ENCODE data around the gene F7. TPM values are rescaled to one million over a fixed set of nuclear protein-coding genes. Genes with fewer than 3 reads are reported as not detected.
A peak's percentile ranks its signal among the peaks of the same experiment; 100 is the strongest.

The F7 gene
- polyA plus RNA-seq, 1 experiment = 0.05 TPM

DNA sequence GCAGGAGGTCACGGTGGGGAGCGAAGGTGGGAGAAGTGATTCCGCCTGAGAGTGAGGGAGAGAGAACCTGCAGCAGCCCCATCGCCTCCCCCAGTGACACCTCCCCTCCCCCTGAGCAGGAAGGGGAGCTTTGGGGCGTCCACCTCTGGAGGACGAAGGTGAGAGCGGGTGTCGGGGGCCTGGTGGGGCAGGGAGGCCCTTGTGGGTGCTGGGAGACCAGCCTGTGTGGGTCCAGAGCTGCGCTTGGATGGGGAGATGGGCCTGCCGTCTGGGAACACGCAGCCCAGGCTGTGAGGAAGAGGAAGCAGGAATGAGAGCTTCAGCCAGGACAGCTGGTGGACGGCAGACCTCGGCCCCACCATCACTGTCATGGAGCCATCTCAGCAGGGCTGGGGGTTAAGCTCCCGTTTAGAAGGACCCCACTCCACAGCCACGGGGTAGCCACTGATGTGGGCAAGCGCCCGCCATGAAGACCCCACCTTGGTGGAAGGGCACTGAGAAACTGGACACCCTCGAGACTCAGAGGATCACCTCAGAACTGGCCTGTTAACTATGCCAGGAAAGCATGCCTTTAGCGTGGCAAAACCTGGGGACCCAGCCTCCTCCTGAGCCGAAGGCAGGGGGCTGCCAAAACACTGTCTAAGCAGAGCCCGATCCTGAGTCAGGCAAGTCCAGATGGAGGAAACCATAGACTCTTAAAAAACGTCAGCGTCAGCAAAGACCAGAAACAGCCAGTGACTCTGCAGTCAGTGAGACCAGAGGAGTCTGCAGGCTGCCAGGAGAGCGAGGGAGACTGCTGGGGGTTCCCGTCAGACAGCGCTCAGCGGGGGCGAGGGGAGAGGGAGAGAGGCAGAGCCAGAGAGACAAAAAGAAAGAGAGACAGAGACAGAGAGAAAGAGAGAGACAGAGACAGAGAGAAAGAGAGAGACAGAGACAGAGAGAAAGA is 46.4 kb downstream of the F7 start:
- ChIA-PET CTCF (interaction anchor here (0.6 kb wide), 1 partner anchor 119 kb away, joined by 3 read pairs; no protein-coding TSS in a partner anchor), POLR2A (no interaction called here)
- Histone ChIP-seq H3K36me3 (ENCODE audit: control insufficient read depth, insufficient read depth, low read length) (no peaks in the 10 kb centered on the region), H3K4me3 (ENCODE audit: low read depth, low read length) (no peak overlapping the region), H3K27me3 (ENCODE audit: control insufficient read depth, insufficient read depth, low read length) (no peaks in the 10 kb centered on the region)
- TF ChIP-seq, protein P1, sequence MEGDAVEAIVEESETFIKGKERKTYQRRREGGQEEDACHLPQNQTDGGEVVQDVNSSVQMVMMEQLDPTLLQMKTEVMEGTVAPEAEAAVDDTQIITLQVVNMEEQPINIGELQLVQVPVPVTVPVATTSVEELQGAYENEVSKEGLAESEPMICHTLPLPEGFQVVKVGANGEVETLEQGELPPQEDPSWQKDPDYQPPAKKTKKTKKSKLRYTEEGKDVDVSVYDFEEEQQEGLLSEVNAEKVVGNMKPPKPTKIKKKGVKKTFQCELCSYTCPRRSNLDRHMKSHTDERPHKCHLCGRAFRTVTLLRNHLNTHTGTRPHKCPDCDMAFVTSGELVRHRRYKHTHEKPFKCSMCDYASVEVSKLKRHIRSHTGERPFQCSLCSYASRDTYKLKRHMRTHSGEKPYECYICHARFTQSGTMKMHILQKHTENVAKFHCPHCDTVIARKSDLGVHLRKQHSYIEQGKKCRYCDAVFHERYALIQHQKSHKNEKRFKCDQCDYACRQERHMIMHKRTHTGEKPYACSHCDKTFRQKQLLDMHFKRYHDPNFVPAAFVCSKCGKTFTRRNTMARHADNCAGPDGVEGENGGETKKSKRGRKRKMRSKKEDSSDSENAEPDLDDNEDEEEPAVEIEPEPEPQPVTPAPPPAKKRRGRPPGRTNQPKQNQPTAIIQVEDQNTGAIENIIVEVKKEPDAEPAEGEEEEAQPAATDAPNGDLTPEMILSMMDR (IDR thresholded peaks at IDR 0.05; ENCODE audit: insufficient read depth, low read depth, low read length) = no peak
- no peak for DNase-seq (ENCODE audit: low read depth)

DNA sequence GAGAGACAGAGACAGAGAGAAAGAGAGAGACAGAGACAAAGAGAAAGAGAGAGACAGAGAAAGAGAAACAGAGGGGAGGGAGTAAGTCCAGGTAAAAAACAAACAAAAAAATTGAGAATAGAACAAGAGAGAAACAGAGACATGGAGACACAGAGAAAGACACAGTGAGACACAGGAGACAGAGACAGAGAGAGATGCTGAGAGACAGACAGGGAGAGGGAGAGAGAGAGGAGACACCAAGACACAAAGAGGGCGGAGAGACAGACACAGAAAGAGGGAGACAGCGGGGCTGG is 47.0 kb downstream of the F7 start:
- TF ChIP-seq, protein P1 (IDR thresholded peaks at IDR 0.05; ENCODE audit: insufficient read depth, low read depth, low read length) = no peak
- Histone ChIP-seq H3K36me3 (ENCODE audit: control insufficient read depth, insufficient read depth, low read length) (no peaks in the 10 kb centered on the region), H3K27me3 (ENCODE audit: control insufficient read depth, insufficient read depth, low read length) (no peaks in the 10 kb centered on the region), H3K4me3 (ENCODE audit: low read depth, low read length) (no peak overlapping the region)
- DNase-seq (ENCODE audit: low read depth) = no peak
- ChIA-PET CTCF (no interaction called here), POLR2A (no interaction called here)

DNA sequence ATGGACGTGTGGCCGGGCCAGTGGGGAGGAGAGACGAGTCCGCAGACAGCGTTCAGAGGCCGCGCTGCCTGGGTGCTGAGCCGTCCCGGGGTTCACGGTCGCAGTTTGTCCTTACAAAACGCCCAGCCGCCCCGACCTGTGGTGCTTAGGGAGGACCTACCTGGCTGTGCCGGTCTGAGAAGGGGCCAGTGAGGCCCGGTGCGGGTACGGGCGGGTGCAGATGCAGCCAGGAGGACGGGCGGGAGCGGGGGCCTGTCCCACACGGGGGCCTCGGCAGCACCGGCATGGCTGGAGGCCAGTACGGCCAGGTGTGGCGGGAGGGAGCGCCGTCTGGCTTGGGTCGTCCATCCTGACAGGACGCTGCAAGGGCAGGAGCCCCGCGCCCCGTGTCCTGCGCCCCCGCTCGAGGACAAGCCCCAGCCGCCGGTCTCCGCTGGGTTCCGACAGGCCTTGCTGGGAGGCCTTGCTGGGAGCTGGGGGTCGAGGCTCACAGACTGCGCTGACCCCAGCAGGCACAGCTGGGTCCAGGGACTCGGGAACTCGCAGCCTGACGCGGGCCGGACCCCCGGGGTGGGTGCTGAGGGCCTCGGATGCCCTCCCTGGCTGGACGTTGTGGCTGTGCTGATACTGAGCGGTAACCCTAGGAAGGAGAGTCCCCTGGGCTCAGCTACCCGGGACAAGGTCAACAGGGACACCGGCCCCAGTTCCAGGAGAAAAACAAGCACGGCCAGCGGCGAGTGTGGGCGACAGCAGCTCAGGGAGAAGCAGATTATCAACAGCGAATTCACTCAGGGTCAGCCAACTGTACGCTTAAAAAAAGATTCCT is 47.6 kb downstream of the F7 start:
- CTCF ChIA-PET = no interaction called here

DNA sequence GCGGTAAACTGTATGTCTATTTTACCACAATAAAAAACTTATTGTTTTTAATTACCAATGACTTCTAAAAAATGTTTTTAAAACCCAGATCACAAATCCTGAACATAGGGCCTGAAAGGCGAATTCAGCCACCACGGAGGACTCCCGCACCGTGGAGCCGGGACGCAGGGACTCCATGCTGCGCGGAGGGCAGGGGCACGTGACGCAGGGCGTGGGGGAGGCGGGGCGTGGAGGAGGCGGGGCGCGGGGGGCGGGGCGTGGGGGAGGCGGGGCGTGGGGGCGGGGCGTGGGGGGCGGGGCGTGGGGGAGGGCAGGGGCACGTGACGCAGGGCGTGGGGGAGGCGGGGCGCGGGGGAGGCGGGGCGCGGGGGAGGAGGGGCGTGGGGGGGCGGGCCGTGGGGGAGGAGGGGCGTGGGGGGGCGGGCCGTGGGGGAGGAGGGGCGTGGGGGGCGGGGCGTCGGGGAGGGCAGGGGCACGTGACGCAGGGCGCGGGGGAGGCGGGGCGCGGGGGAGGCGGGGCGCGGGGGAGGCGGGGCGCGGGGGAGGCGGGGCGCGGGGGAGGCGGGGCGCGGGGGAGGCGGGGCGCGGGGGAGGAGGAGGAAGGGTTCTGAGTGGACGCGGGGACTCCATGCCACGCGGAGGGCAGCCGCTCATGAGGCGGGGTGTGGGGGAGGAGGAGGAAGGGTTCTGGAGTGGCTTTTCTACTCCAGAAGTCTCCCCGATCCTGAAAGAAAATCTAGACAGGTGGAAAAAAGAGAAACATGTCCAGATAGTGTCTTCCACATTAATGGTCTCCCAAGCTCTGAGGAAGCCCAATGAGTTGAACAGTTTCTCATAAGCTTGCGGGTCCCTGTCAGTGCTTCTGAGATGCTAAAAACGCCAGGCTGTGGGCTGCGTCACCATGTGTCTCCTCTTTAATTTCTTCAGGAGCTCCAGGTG is 48.5 kb downstream of the F7 start:
- Histone ChIP-seq H3K36me3 (ENCODE audit: control insufficient read depth, insufficient read depth, low read length) (no peaks in the 10 kb centered on the region), H3K4me3 (ENCODE audit: low read depth, low read length) (peak overlapping the region; percentile 19; the same call in 1 of the 2 replicates), H3K27me3 (ENCODE audit: control insufficient read depth, insufficient read depth, low read length) (no peaks in the 10 kb centered on the region)
- CTCF ChIA-PET = interaction anchor here (1.3 kb wide), 1 partner anchor 10 kb away, joined by 3 read pairs; no protein-coding TSS in a partner anchor
- no peak for DNase-seq (ENCODE audit: low read depth)
- TF ChIP-seq, protein P1 (IDR thresholded peaks at IDR 0.05; ENCODE audit: insufficient read depth, low read depth, low read length) = no peak
- POLR2A ChIA-PET = no interaction called here

More for the DNA sequence above, 47.6 kb downstream of the F7 start:
- Histone ChIP-seq H3K36me3 (ENCODE audit: control insufficient read depth, insufficient read depth, low read length) (no peaks in the 10 kb centered on the region), H3K27me3 (ENCODE audit: control insufficient read depth, insufficient read depth, low read length) (no peaks in the 10 kb centered on the region), H3K4me3 (ENCODE audit: low read depth, low read length) (peak overlapping the region; percentile 3)
- TF ChIP-seq, protein P1 (IDR thresholded peaks at IDR 0.05; ENCODE audit: insufficient read depth, low read depth, low read length) = no peak
- POLR2A ChIA-PET = no interaction called here
- no peak for DNase-seq (ENCODE audit: low read depth)
